HEK293 (cell line): ENCODE measurements around the gene APOBEC2.

Source experiments
- EGR2 ChIP-seq: fragments of 450-650 bp; formaldehyde crosslinking; IDR thresholded peaks from 2 replicates; pipeline ENCODE4 v1.5.1; 2016; ENCODE audit warnings: low read depth, missing biosample characterization, missing genetic modification characterization
- GFI1B ChIP-seq: fragments of 450-650 bp; formaldehyde crosslinking; IDR thresholded peaks from 2 replicates; pipeline ENCODE4 v1.5.1; 2016; ENCODE audit warnings: missing biosample characterization, missing genetic modification characterization
- GLIS2 ChIP-seq: fragments of 450-650 bp; formaldehyde crosslinking; IDR thresholded peaks from 2 replicates; pipeline ENCODE4 v1.5.1; 2016; ENCODE audit warnings: missing biosample characterization, missing genetic modification characterization
- HOXC10 ChIP-seq: sonication (generic); formaldehyde crosslinking; IDR thresholded peaks from 2 replicates; pipeline ENCODE4 v1.8.1; 2023; ENCODE audit warnings: mild to moderate bottlenecking, missing genetic modification reagents
- KLF1 ChIP-seq: fragments of 450-650 bp; formaldehyde crosslinking; IDR thresholded peaks from 2 replicates; pipeline ENCODE4 v1.5.1; 2016; ENCODE audit warnings: missing biosample characterization, missing genetic modification characterization
- SP2 ChIP-seq: fragments of 450-650 bp; formaldehyde crosslinking; IDR thresholded peaks from 2 replicates; pipeline ENCODE4 v1.5.1; 2016; ENCODE audit warnings: missing biosample characterization, missing genetic modification characterization
- ZBTB20 ChIP-seq: fragments of 450-650 bp; formaldehyde crosslinking; IDR thresholded peaks from 2 replicates; pipeline ENCODE4 v1.5.1; 2016; ENCODE audit warnings: missing biosample characterization, missing genetic modification characterization
- ZBTB48 ChIP-seq: fragments of 450-650 bp; formaldehyde crosslinking; IDR thresholded peaks from 2 replicates; pipeline ENCODE4 v1.5.1; 2016; ENCODE audit warnings: missing biosample characterization, missing genetic modification characterization
- ZBTB7A ChIP-seq: fragments of 450-650 bp; formaldehyde crosslinking; IDR thresholded peaks from 2 replicates; pipeline ENCODE4 v1.5.1; 2016; ENCODE audit warnings: low read depth, missing biosample characterization, missing genetic modification characterization
- ZBTB8A ChIP-seq: fragments of 450-650 bp; formaldehyde crosslinking; IDR thresholded peaks from 2 replicates; pipeline ENCODE4 v1.5.1; 2016; ENCODE audit warnings: missing biosample characterization, missing genetic modification characterization
- ZIC2 ChIP-seq: fragments of 450-650 bp; formaldehyde crosslinking; IDR thresholded peaks from 2 replicates; pipeline ENCODE4 v1.5.1; 2016; ENCODE audit warnings: missing biosample characterization, missing genetic modification characterization
- ZNF10 ChIP-seq: fragments of 450-650 bp; formaldehyde crosslinking; IDR thresholded peaks from 2 replicates; pipeline ENCODE4 v1.5.1; 2017; ENCODE audit warnings: missing biosample characterization, missing genetic modification characterization
- ZNF121 ChIP-seq: fragments of 450-650 bp; formaldehyde crosslinking; IDR thresholded peaks from 2 replicates; pipeline ENCODE4 v1.5.1; 2016; ENCODE audit warnings: missing biosample characterization, missing genetic modification characterization
- ZNF140 ChIP-seq: fragments of 450-650 bp; formaldehyde crosslinking; IDR thresholded peaks from 2 replicates; pipeline ENCODE4 v1.5.1; 2016; ENCODE audit warnings: missing biosample characterization, missing genetic modification characterization
- ZNF341 ChIP-seq: fragments of 450-650 bp; formaldehyde crosslinking; IDR thresholded peaks from 2 replicates; pipeline ENCODE4; 2016; ENCODE audit warnings: low read depth, missing biosample characterization, missing genetic modification characterization
- ZNF354C ChIP-seq: fragments of 450-650 bp; formaldehyde crosslinking; IDR thresholded peaks from 2 replicates; pipeline ENCODE4 v1.5.1; 2016; ENCODE audit warnings: missing biosample characterization, missing genetic modification characterization, low read depth, borderline replicate concordance
- ZNF394 ChIP-seq: fragments of 450-650 bp; formaldehyde crosslinking; IDR thresholded peaks from 2 replicates; pipeline ENCODE4 v1.5.1; 2016; ENCODE audit warnings: missing biosample characterization, missing genetic modification characterization, mild to moderate bottlenecking, moderate library complexity, borderline replicate concordance
- ZNF596 ChIP-seq: fragments of 450-650 bp; IDR thresholded peaks from 2 replicates; pipeline ENCODE4 v1.5.0; 2018; ENCODE audit warnings: missing biosample characterization, mild to moderate bottlenecking, missing genetic modification characterization, moderate library complexity
- ZNF600 ChIP-seq: fragments of 450-650 bp; formaldehyde crosslinking; IDR thresholded peaks from 2 replicates; pipeline ENCODE4 v1.5.1; 2016; ENCODE audit warnings: missing biosample characterization, missing genetic modification characterization
- ZNF624 ChIP-seq: fragments of 450-650 bp; formaldehyde crosslinking; IDR thresholded peaks from 2 replicates; pipeline ENCODE4 v1.5.1; 2017; ENCODE audit warnings: missing biosample characterization, missing genetic modification characterization
- ZNF654 ChIP-seq: fragments of 450-650 bp; formaldehyde crosslinking; IDR thresholded peaks from 2 replicates; pipeline ENCODE4 v1.5.1; 2016; ENCODE audit warnings: low read depth, missing biosample characterization, missing genetic modification characterization
- ZNF660 ChIP-seq: fragments of 450-650 bp; IDR thresholded peaks from 2 replicates; pipeline ENCODE4 v1.5.1; 2018; ENCODE audit warnings: missing biosample characterization, mild to moderate bottlenecking, missing genetic modification characterization
- ZNF664 ChIP-seq: fragments of 450-650 bp; formaldehyde crosslinking; IDR thresholded peaks from 2 replicates; pipeline ENCODE4 v1.5.1; 2016; ENCODE audit warnings: missing biosample characterization, missing genetic modification characterization
- ZNF677 ChIP-seq: fragments of 450-650 bp; IDR thresholded peaks from 2 replicates; pipeline ENCODE4 v1.5.0; 2018; ENCODE audit warnings: missing biosample characterization, mild to moderate bottlenecking, missing genetic modification characterization, moderate library complexity
- ZNF791 ChIP-seq: fragments of 450-650 bp; formaldehyde crosslinking; IDR thresholded peaks from 2 replicates; pipeline ENCODE4 v1.5.1; 2016; ENCODE audit warnings: missing biosample characterization, missing genetic modification characterization
- ZNF792 ChIP-seq: fragments of 450-650 bp; formaldehyde crosslinking; IDR thresholded peaks from 2 replicates; pipeline ENCODE4 v1.5.1; 2016; ENCODE audit warnings: missing biosample characterization, missing genetic modification characterization
- ZXDB ChIP-seq: fragments of 450-650 bp; formaldehyde crosslinking; IDR thresholded peaks from 2 replicates; pipeline ENCODE4 v1.5.1; 2016; ENCODE audit warnings: missing biosample characterization, missing genetic modification characterization
- TF ChIP-seq, protein P1 (sequence below): fragments of 450-650 bp; formaldehyde crosslinking; IDR thresholded peaks from 2 replicates; pipeline ENCODE4 v1.5.1; 2017; ENCODE audit warnings: missing biosample characterization, mild to moderate bottlenecking, missing genetic modification characterization, moderate library complexity
- TF ChIP-seq, protein P2 (sequence below): fragments of 450-650 bp; formaldehyde crosslinking; IDR thresholded peaks from 2 replicates; pipeline ENCODE4 v1.5.1; 2016; ENCODE audit warnings: missing biosample characterization, missing genetic modification characterization
- TF ChIP-seq, protein P3 (sequence below): fragments of 450-650 bp; formaldehyde crosslinking; IDR thresholded peaks from 2 replicates; pipeline ENCODE4 v1.5.1; 2017; ENCODE audit warnings: missing biosample characterization, missing genetic modification characterization
- TF ChIP-seq, protein P4 (sequence below): sonication (generic); formaldehyde crosslinking; IDR thresholded peaks from 2 replicates; pipeline ENCODE4 v1.8.1; 2022; ENCODE audit warnings: mild to moderate bottlenecking, moderate library complexity, missing genetic modification reagents
- TF ChIP-seq, protein P5 (sequence below): fragments of 450-650 bp; formaldehyde crosslinking; IDR thresholded peaks from 2 replicates; pipeline ENCODE4 v1.5.1; 2016; ENCODE audit warnings: missing biosample characterization, missing genetic modification characterization

The APOBEC2 gene

DNA sequence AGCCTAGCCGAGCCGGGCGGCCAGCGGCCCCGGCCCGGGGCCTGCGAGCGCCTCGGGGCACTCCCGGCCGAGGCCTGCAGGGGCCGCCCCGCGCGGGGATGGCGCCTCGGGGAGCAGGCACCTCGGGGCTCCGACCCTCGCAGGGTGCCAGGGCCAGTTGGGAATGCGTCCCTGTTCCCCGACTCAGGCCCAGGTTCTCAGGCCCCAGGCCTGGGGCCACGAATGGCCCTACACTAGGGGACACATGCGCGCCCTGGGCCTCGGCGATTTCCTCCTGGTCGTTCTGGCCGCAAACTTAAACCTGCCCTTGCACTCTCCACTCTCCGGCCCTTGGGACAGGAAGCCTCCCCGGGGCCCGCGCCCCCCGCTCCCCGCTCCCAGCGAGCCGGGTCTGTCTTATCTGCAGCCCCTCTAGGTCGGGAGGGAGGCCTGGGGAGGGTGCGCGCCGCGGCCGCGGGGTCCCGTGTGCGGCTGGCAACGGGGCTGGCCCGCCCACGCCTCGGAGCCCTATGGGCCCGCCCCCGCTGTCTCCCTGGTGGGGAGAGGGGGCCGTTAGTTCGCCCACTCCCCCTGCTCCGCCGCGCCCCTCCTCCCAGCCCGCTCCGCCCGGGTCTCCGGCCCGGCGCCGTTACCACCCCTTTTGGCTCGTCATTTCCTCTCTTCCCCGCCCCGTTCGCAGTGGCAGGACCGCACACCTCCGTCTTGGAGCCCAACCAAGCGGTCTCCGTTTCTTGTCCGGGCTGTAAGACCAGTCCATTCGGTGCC, 20.4 kb downstream of the APOBEC2 start (continued):
- 0 out of 2 replicates have a peak, but pooled peaks have one; percentile 14 for TF ChIP-seq ZNF791
- peak; percentile 47; the same call in 1 of the 2 replicates for TF ChIP-seq ZNF660 (tag by site-specific recombination)
- 0 out of 2 replicates have a peak, but pooled peaks have one; percentile 27 for TF ChIP-seq ZNF596
- TF ChIP-seq ZNF394 (tag by site-specific recombination) = no peak
- TF ChIP-seq GLIS2 (tag by site-specific recombination) = peak; percentile 78
- TF ChIP-seq ZNF341 (tag by site-specific recombination) = peak; percentile 92
- TF ChIP-seq, protein P1, sequence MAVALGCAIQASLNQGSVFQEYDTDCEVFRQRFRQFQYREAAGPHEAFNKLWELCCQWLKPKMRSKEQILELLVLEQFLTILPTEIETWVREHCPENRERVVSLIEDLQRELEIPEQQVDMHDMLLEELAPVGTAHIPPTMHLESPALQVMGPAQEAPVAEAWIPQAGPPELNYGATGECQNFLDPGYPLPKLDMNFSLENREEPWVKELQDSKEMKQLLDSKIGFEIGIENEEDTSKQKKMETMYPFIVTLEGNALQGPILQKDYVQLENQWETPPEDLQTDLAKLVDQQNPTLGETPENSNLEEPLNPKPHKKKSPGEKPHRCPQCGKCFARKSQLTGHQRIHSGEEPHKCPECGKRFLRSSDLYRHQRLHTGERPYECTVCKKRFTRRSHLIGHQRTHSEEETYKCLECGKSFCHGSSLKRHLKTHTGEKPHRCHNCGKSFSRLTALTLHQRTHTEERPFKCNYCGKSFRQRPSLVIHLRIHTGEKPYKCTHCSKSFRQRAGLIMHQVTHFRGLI = peak; percentile 99
- peak; percentile 80 for TF ChIP-seq ZNF600 (tag by site-specific recombination)
- no peak for TF ChIP-seq ZNF624 (tag by site-specific recombination)
- TF ChIP-seq ZNF664 (tag by site-specific recombination) = no peak
- 0 out of 2 replicates have a peak, but pooled peaks have one; percentile 36 for TF ChIP-seq ZNF677
- no peak for TF ChIP-seq ZNF140 (tag by site-specific recombination)
- 0 out of 2 replicates have a peak, but pooled peaks have one; percentile 60 for TF ChIP-seq ZNF792 (tag by site-specific recombination)
- peak; percentile 82 for TF ChIP-seq ZBTB48 (tag by site-specific recombination)
- TF ChIP-seq, protein P2, sequence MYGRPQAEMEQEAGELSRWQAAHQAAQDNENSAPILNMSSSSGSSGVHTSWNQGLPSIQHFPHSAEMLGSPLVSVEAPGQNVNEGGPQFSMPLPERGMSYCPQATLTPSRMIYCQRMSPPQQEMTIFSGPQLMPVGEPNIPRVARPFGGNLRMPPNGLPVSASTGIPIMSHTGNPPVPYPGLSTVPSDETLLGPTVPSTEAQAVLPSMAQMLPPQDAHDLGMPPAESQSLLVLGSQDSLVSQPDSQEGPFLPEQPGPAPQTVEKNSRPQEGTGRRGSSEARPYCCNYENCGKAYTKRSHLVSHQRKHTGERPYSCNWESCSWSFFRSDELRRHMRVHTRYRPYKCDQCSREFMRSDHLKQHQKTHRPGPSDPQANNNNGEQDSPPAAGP = 0 out of 2 replicates have a peak, but pooled peaks have one; percentile 52
- peak; percentile 97 for TF ChIP-seq SP2 (tag by site-specific recombination)
- TF ChIP-seq ZNF354C = no peak
- peak; percentile 69; the same call in 1 of the 2 replicates for TF ChIP-seq ZBTB7A (tag by site-specific recombination)
- TF ChIP-seq EGR2 (tag by site-specific recombination) = peak; percentile 92
- TF ChIP-seq ZNF121 (tag by site-specific recombination) = 0 out of 2 replicates have a peak, but pooled peaks have one; percentile 38
- TF ChIP-seq GFI1B (tag by site-specific recombination) = no peak
- TF ChIP-seq ZXDB = peak; percentile 73
- TF ChIP-seq ZBTB20 = peak; percentile 69
- TF ChIP-seq HOXC10 (CRISPR knock-in tag) = 0 out of 2 replicates have a peak, but pooled peaks have one; percentile 74
- peak; percentile 56 for TF ChIP-seq KLF1 (tag by site-specific recombination)
- TF ChIP-seq, protein P3, sequence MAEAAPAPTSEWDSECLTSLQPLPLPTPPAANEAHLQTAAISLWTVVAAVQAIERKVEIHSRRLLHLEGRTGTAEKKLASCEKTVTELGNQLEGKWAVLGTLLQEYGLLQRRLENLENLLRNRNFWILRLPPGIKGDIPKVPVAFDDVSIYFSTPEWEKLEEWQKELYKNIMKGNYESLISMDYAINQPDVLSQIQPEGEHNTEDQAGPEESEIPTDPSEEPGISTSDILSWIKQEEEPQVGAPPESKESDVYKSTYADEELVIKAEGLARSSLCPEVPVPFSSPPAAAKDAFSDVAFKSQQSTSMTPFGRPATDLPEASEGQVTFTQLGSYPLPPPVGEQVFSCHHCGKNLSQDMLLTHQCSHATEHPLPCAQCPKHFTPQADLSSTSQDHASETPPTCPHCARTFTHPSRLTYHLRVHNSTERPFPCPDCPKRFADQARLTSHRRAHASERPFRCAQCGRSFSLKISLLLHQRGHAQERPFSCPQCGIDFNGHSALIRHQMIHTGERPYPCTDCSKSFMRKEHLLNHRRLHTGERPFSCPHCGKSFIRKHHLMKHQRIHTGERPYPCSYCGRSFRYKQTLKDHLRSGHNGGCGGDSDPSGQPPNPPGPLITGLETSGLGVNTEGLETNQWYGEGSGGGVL = peak; percentile 86
- peak; percentile 41; the same call in 1 of the 2 replicates for TF ChIP-seq ZIC2 (tag by site-specific recombination)
- TF ChIP-seq, protein P4, sequence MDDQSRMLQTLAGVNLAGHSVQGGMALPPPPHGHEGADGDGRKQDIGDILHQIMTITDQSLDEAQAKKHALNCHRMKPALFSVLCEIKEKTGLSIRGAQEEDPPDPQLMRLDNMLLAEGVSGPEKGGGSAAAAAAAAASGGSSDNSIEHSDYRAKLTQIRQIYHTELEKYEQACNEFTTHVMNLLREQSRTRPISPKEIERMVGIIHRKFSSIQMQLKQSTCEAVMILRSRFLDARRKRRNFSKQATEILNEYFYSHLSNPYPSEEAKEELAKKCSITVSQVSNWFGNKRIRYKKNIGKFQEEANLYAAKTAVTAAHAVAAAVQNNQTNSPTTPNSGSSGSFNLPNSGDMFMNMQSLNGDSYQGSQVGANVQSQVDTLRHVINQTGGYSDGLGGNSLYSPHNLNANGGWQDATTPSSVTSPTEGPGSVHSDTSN (CRISPR knock-in tag) = 0 out of 2 replicates have a peak, but pooled peaks have one; percentile 31
- TF ChIP-seq, protein P5, sequence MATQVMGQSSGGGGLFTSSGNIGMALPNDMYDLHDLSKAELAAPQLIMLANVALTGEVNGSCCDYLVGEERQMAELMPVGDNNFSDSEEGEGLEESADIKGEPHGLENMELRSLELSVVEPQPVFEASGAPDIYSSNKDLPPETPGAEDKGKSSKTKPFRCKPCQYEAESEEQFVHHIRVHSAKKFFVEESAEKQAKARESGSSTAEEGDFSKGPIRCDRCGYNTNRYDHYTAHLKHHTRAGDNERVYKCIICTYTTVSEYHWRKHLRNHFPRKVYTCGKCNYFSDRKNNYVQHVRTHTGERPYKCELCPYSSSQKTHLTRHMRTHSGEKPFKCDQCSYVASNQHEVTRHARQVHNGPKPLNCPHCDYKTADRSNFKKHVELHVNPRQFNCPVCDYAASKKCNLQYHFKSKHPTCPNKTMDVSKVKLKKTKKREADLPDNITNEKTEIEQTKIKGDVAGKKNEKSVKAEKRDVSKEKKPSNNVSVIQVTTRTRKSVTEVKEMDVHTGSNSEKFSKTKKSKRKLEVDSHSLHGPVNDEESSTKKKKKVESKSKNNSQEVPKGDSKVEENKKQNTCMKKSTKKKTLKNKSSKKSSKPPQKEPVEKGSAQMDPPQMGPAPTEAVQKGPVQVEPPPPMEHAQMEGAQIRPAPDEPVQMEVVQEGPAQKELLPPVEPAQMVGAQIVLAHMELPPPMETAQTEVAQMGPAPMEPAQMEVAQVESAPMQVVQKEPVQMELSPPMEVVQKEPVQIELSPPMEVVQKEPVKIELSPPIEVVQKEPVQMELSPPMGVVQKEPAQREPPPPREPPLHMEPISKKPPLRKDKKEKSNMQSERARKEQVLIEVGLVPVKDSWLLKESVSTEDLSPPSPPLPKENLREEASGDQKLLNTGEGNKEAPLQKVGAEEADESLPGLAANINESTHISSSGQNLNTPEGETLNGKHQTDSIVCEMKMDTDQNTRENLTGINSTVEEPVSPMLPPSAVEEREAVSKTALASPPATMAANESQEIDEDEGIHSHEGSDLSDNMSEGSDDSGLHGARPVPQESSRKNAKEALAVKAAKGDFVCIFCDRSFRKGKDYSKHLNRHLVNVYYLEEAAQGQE (tag by site-specific recombination) = peak; percentile 34; the same call in 1 of the 2 replicates
- peak; percentile 61 for TF ChIP-seq ZBTB8A (tag by site-specific recombination)
- TF ChIP-seq ZNF10 (tag by site-specific recombination) = no peak
- TF ChIP-seq ZNF654 = no peak
